ENCODE data around the gene SLC25A21. TPM values are rescaled to one million over a fixed set of nuclear protein-coding genes. Genes with fewer than 3 reads are reported as not detected.

The SLC25A21 gene
- total RNA-seq, 1 experiment from 2014 or later = 2.1 TPM

- Histone ChIP-seq H3K4me1 (ENCODE audit: control insufficient read depth, insufficient read depth, low read length) (no peaks in the 10 kb centered on the region), H3K36me3 (ENCODE audit: control insufficient read depth, insufficient read depth, low read length) (no peaks in the 10 kb centered on the region), H3K9me3 (ENCODE audit: control insufficient read depth, insufficient read depth, low read depth, low read length) (no peaks in the 10 kb centered on the region), H3K27ac (ENCODE audit: low read length) (no peak overlapping the region), H3K27me3 (ENCODE audit: control insufficient read depth, insufficient read depth, low read length) (no peaks in the 10 kb centered on the region), H3K4me3 (ENCODE audit: low read depth in 2 of 2, low read length in 2 of 2) (no peak overlapping the region)
- DNase-seq (ENCODE audit: low read depth, low spot score) (no peak), ATAC-seq (no peak)
- intact Hi-C loops (cut with micrococcal nuclease; ENCODE audit: unreplicated experiment) = no loop called here
- ChIA-PET CTCF (no interaction called here), POLR2A (no interaction called here)
- no TSS peak for BruUV-seq (replicated peaks)
- in situ Hi-C loops (cut with HindIII; ENCODE audit: low pct_unique_long_range_greater_than_20kb, low sequenced_read_pairs) = no loop called here
- no peak for TF ChIP-seq TCF7L2 (IDR thresholded peaks at IDR 0.05; ENCODE audit: low read depth, low read length)
- TF ChIP-seq POLR2AphosphoS5 (IDR thresholded peaks at IDR 0.05; ENCODE audit: low read depth, low read length) = no peak
- no peak for TF ChIP-seq REST (IDR thresholded peaks at IDR 0.05; ENCODE audit: insufficient read depth in 1 of 2, low read depth in 2 of 2, low read length in 1 of 2)
- TF ChIP-seq CTCF (IDR thresholded peaks at IDR 0.05) = no peak
- TF ChIP-seq SIN3A (IDR thresholded peaks at IDR 0.05; ENCODE audit: borderline replicate concordance, insufficient read depth, low read depth, low read length) = no peak
Measured at GRCh38 chr14:36757734-36758601, 414.4 kb downstream of the SLC25A21 start.

- TF ChIP-seq TCF7L2 (IDR thresholded peaks at IDR 0.05; ENCODE audit: low read depth, low read length) = no peak
- no peak for TF ChIP-seq POLR2AphosphoS5 (IDR thresholded peaks at IDR 0.05; ENCODE audit: low read depth, low read length)
- no peak for TF ChIP-seq REST (IDR thresholded peaks at IDR 0.05; ENCODE audit: insufficient read depth in 1 of 2, low read depth in 2 of 2, low read length in 1 of 2)
- TF ChIP-seq SIN3A (IDR thresholded peaks at IDR 0.05; ENCODE audit: borderline replicate concordance, insufficient read depth, low read depth, low read length) = no peak
- TF ChIP-seq CTCF (IDR thresholded peaks at IDR 0.05) = no peak
- no peak for DNase-seq (ENCODE audit: low read depth, low spot score)
- Histone ChIP-seq H3K4me1 (ENCODE audit: control insufficient read depth, insufficient read depth, low read length) (no peaks in the 10 kb centered on the region), H3K36me3 (ENCODE audit: control insufficient read depth, insufficient read depth, low read length) (no peaks in the 10 kb centered on the region), H3K4me3 (ENCODE audit: low read depth in 2 of 2, low read length in 2 of 2) (no peak overlapping the region), H3K9me3 (ENCODE audit: control insufficient read depth, insufficient read depth, low read depth, low read length) (no peaks in the 10 kb centered on the region), H3K27me3 (ENCODE audit: control insufficient read depth, insufficient read depth, low read length) (no peaks in the 10 kb centered on the region), H3K27ac (ENCODE audit: low read length) (no peak overlapping the region)
- in situ Hi-C loops (cut with HindIII; ENCODE audit: low pct_unique_long_range_greater_than_20kb, low sequenced_read_pairs) = no loop called here
- BruUV-seq (replicated peaks) = no TSS peak
- POLR2A ChIA-PET = no interaction called here
- no peak for ATAC-seq
- intact Hi-C loops (cut with micrococcal nuclease; ENCODE audit: unreplicated experiment) = no loop called here
- CTCF ChIA-PET = no interaction called here
Measured at GRCh38 chr14:36756226-36756625, 416.2 kb downstream of the SLC25A21 start.
